ENCODE results near the gene TAF8.

DNA sequence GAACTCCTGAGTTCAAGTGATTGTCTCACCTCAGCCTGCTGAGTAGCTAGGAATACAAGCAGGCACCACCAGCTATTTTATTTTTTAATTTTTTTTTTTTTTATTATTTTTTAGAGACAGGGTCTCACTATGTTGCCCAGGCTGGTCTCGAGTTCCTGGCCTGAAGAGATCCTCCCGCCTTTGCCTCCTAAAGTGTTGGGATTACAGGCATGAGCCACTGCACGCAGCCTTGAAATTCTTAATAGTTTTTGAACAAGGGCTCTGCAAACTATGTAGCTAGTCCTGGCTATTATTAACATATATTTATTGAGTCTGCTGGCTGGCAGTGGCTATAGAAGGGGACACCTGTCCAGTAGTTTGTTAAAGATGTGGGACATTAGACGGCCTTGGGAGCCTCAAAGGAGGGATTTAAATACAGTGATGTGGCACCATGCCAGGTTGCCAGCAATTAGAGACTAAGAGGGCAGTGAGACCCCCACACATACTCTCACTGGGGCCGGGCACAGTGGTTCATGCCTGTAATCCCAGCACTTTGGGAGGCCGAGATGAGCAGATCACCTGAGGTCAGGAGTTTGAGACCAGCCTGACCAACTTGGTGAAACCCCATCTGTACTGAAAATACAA lies 21.1 kb upstream of the TAF8 start:
- TF ChIP-seq, protein P1, sequence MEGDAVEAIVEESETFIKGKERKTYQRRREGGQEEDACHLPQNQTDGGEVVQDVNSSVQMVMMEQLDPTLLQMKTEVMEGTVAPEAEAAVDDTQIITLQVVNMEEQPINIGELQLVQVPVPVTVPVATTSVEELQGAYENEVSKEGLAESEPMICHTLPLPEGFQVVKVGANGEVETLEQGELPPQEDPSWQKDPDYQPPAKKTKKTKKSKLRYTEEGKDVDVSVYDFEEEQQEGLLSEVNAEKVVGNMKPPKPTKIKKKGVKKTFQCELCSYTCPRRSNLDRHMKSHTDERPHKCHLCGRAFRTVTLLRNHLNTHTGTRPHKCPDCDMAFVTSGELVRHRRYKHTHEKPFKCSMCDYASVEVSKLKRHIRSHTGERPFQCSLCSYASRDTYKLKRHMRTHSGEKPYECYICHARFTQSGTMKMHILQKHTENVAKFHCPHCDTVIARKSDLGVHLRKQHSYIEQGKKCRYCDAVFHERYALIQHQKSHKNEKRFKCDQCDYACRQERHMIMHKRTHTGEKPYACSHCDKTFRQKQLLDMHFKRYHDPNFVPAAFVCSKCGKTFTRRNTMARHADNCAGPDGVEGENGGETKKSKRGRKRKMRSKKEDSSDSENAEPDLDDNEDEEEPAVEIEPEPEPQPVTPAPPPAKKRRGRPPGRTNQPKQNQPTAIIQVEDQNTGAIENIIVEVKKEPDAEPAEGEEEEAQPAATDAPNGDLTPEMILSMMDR (IDR thresholded peaks at IDR 0.05) = no peak
- TF ChIP-seq POLR2A (IDR thresholded peaks at IDR 0.05) = no peak

Measured in esophagus squamous epithelium (tissue), 4 donors.